AG09309 (cell line): Measurements from ENCODE around the gene VWA7.

Source experiments
- DNase-seq: peaks from one replicate; pipeline ENCODE4 v3.0.0-alpha.2; 2010; ENCODE audit warnings: low read depth
- H3K4me3 ChIP-seq: 2 replicates; pipeline ENCODE4 v1.5.1; 2011; ENCODE audit warnings: mild to moderate bottlenecking, low read depth, low read length, moderate library complexity; ENCODE audit not compliant: control insufficient read depth
- CTCF ChIP-seq: IDR thresholded peaks from 2 replicates; pipeline ENCODE4 v1.5.1; 2011; ENCODE audit warnings: mild to moderate bottlenecking, low read depth, low read length, inconsistent platforms; ENCODE audit not compliant: insufficient read depth, control insufficient read depth; ENCODE audit errors: missing control alignments

The VWA7 gene

GRCh38 chr6:31721351-31722020, 55.6 kb downstream of the VWA7 start, which contains the start of gene LY6G6C:
LY6G6C (minus strand) TSS chr6:31721746; CDS start chr6:31721679, 67 bp downstream.
- no peak for TF ChIP-seq CTCF
- DNase-seq, result no peak
- no peak within 1 kb of the TSS for H3K4me3 ChIP-seq

- TF ChIP-seq CTCF, result no peak
- H3K4me3 ChIP-seq, result no peak overlapping the region
- DNase-seq, result no peak
Measured at GRCh38 chr6:31720196-31720770, 56.8 kb downstream of the VWA7 start.

- no peak for DNase-seq
- no peak for TF ChIP-seq CTCF
- H3K4me3 ChIP-seq, result no peak overlapping the region
Measured at GRCh38 chr6:31719001-31719400, 58.1 kb downstream of the VWA7 start.

- no peak overlapping the region for H3K4me3 ChIP-seq
- no peak for DNase-seq
- TF ChIP-seq CTCF, result no peak
Measured at GRCh38 chr6:31718265-31718664, 58.9 kb downstream of the VWA7 start.

GRCh38 chr6:31717499-31718222, 59.5 kb downstream of the VWA7 start:
- no peak for DNase-seq
- no peak overlapping the region for H3K4me3 ChIP-seq
- TF ChIP-seq CTCF, result no peak
